ENCODE measurements around the gene EPB41L3. TPM values are rescaled to one million over a fixed set of nuclear protein-coding genes. Genes with fewer than 3 reads are reported as not detected.
A peak's percentile ranks its signal among the peaks of the same experiment; 100 is the strongest.

EPB41L3 gene
- polyA plus RNA-seq, 3 donors = 25.2 to 56.6 (median 51.3) TPM

DNA sequence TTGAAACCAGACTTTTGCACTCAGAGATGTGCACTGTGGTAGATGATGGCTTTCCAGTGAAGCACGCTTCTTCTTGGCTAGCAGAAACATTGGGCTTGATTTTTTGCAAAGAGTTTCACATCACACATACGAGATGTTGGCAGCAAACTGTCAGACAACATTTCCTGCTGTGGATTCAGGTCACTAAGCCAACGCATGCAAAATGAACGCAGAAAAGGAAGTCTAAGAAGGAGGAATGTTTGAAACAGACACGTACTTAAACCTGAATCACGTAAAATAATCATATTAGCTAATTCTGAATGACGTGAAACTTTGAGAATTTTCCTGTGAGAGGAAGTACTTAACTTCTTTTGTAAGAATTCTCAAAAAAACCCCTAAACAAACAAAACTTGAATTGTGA lies 88.1 kb downstream of the EPB41L3 start:
- Mint-ChIP-seq H3K27me3 (ENCODE audit: low read depth in 3 of 3) (peaks cover 0 to 2% (median 0%) of the 10 kb centered on the region in 3 donors), H3K4me3 (peak overlapping the region in 1 of 2 donors; percentile 2), H3K9me3 (no peaks in the 10 kb centered on the region), H3K27ac (peak overlapping the region; percentile 69 to 89 (median 87)), H3K4me1 (peaks cover 30% of the 10 kb centered on the region), H3K36me3 (peaks cover 4 to 9% of the 10 kb centered on the region in 2 donors)
- TF ChIP-seq, protein P1, sequence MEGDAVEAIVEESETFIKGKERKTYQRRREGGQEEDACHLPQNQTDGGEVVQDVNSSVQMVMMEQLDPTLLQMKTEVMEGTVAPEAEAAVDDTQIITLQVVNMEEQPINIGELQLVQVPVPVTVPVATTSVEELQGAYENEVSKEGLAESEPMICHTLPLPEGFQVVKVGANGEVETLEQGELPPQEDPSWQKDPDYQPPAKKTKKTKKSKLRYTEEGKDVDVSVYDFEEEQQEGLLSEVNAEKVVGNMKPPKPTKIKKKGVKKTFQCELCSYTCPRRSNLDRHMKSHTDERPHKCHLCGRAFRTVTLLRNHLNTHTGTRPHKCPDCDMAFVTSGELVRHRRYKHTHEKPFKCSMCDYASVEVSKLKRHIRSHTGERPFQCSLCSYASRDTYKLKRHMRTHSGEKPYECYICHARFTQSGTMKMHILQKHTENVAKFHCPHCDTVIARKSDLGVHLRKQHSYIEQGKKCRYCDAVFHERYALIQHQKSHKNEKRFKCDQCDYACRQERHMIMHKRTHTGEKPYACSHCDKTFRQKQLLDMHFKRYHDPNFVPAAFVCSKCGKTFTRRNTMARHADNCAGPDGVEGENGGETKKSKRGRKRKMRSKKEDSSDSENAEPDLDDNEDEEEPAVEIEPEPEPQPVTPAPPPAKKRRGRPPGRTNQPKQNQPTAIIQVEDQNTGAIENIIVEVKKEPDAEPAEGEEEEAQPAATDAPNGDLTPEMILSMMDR (IDR thresholded peaks at IDR 0.05) = no peak
- Histone ChIP-seq H3K4me1 (ENCODE audit: control insufficient read depth in 1 of 2, insufficient read depth in 2 of 2, low read length in 2 of 2) (peaks cover 25 to 33% of the 10 kb centered on the region in 2 donors), H4K20me1 (ENCODE audit: insufficient read depth, low read length) (no peaks in the 10 kb centered on the region), H3K27ac (ENCODE audit: low read depth in 1 of 2, low read length in 2 of 2) (peak overlapping the region in 1 of 2 donors; percentile 79), H2AFZ (ENCODE audit: insufficient read depth, low read depth, low read length, poor library complexity, severe bottlenecking) (no peak overlapping the region), H3K9me3 (replicated peaks in 1 of 2; ENCODE audit: control insufficient read depth in 1 of 2, insufficient read depth in 1 of 2, low read length in 2 of 2) (no peaks in the 10 kb centered on the region), H3K36me3 (replicated peaks in 1 of 2; ENCODE audit: control insufficient read depth in 1 of 2, insufficient read depth in 2 of 2, low read length in 2 of 2) (no peaks in the 10 kb centered on the region), H3K27me3 (ENCODE audit: control insufficient read depth in 2 of 2, insufficient read depth in 2 of 2, low read length in 2 of 2) (no peaks in the 10 kb centered on the region), H3K4me3 (replicated peaks in 1 of 3; ENCODE audit: low read depth in 2 of 3, low read length in 3 of 3) (peak overlapping the region in 1 of 3 experiments; percentile 1), H3K9ac (ENCODE audit: insufficient read depth, low read length, poor library complexity, severe bottlenecking) (peak overlapping the region; percentile 20), H3K79me2 (ENCODE audit: insufficient read depth, low read length) (peaks cover under 1% of the 10 kb centered on the region), H3K4me2 (replicated peaks; ENCODE audit: extremely low read depth, low read length, poor library complexity, severe bottlenecking) (peak overlapping the region; percentile 1)
- intact Hi-C loops (cut with micrococcal nuclease) = loop anchor here in 1 of 2 donors (5.0 kb wide), 1 partner anchor 158 kb away; the partner anchor contains the start of gene ZBTB14
- peak; percentile 77 to 93 (median 91) for DNase-seq
- no CpG with 5 or more reads among the region's 7 CpGs for WGBS (ENCODE audit: insufficient coverage)

DNA sequence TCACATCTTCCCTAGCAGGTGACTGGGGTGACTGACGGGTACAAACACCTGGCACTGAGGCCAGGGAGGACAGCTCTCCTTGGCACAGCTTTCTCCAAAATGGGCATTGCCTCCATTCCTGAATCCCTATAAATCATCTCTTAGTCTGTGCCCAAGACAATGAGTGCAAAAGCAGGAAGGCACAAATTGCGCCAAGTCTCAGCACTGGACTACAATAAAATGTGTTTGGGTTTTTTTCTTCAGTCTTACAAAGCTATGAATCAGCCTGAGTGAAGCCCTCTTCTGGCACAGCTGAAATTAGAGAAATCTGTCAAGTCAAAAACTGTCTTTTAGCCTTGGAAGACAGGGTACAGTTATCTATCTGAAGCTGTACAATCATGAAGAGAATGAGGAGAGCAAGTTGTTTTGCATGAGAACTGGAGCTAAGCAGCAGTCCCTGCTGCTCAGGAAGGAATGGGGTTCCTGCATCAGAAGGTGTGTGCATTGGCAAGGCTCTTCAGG lies 90.8 kb downstream of the EPB41L3 start:
- Histone ChIP-seq H3K4me2 (replicated peaks; ENCODE audit: extremely low read depth, low read length, poor library complexity, severe bottlenecking) (no peak overlapping the region), H3K27ac (ENCODE audit: low read depth in 1 of 2, low read length in 2 of 2) (no peak overlapping the region), H3K36me3 (replicated peaks in 1 of 2; ENCODE audit: control insufficient read depth in 1 of 2, insufficient read depth in 2 of 2, low read length in 2 of 2) (no peaks in the 10 kb centered on the region), H3K27me3 (ENCODE audit: control insufficient read depth in 2 of 2, insufficient read depth in 2 of 2, low read length in 2 of 2) (no peaks in the 10 kb centered on the region), H3K9ac (ENCODE audit: insufficient read depth, low read length, poor library complexity, severe bottlenecking) (no peak overlapping the region), H3K79me2 (ENCODE audit: insufficient read depth, low read length) (no peaks in the 10 kb centered on the region), H3K4me1 (ENCODE audit: control insufficient read depth in 1 of 2, insufficient read depth in 2 of 2, low read length in 2 of 2) (peaks cover 24 to 30% of the 10 kb centered on the region in 2 donors), H2AFZ (ENCODE audit: insufficient read depth, low read depth, low read length, poor library complexity, severe bottlenecking) (no peak overlapping the region), H3K4me3 (replicated peaks in 1 of 3; ENCODE audit: low read depth in 2 of 3, low read length in 3 of 3) (no peak overlapping the region), H3K9me3 (replicated peaks in 1 of 2; ENCODE audit: control insufficient read depth in 1 of 2, insufficient read depth in 1 of 2, low read length in 2 of 2) (no peaks in the 10 kb centered on the region), H4K20me1 (ENCODE audit: insufficient read depth, low read length) (no peaks in the 10 kb centered on the region)
- Mint-ChIP-seq H3K27ac (no peak overlapping the region), H3K27me3 (ENCODE audit: low read depth in 3 of 3) (no peaks in the 10 kb centered on the region), H3K36me3 (peaks cover 7 to 8% of the 10 kb centered on the region in 2 donors), H3K9me3 (no peaks in the 10 kb centered on the region), H3K4me1 (peaks cover 37% of the 10 kb centered on the region), H3K4me3 (no peak overlapping the region)
- TF ChIP-seq, protein P1 (IDR thresholded peaks at IDR 0.05) = no peak
- WGBS (ENCODE audit: insufficient coverage) = 56% methylated on average over 1 of the region's 2 CpGs
- DNase-seq = peak in 1 of 3 donors; percentile 22
- intact Hi-C loops (cut with micrococcal nuclease) = no loop called here
